ENCODE data around the gene SYCP2.
"Not testable (repeated sequence)": the region's sequence is repeated elsewhere in the genome, so short reads cannot be mapped to it uniquely, and the experiment has no call there.

Gene SYCP2

DNA sequence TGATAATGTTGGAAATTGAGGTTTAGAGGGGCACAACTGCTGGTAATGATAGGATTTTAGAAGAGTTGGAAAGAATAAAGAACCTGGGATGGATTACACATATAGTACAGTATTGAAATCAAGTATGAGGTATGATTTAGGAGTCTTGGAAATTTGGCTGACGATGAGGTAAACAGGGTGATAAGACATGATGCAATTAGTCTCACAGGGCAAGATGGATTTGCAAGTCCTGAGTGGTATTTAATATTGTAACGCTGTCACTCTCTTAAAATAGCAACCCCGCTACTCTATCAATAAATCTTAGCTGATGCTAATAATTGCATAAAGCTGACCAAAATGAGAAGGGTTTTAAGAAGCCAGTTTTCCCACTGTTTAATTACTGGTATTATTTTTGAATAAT lies 70.4 kb downstream of the SYCP2 start:
- no peak for TF ChIP-seq ZFX (IDR thresholded peaks at IDR 0.05)
- TF ChIP-seq, protein P1, sequence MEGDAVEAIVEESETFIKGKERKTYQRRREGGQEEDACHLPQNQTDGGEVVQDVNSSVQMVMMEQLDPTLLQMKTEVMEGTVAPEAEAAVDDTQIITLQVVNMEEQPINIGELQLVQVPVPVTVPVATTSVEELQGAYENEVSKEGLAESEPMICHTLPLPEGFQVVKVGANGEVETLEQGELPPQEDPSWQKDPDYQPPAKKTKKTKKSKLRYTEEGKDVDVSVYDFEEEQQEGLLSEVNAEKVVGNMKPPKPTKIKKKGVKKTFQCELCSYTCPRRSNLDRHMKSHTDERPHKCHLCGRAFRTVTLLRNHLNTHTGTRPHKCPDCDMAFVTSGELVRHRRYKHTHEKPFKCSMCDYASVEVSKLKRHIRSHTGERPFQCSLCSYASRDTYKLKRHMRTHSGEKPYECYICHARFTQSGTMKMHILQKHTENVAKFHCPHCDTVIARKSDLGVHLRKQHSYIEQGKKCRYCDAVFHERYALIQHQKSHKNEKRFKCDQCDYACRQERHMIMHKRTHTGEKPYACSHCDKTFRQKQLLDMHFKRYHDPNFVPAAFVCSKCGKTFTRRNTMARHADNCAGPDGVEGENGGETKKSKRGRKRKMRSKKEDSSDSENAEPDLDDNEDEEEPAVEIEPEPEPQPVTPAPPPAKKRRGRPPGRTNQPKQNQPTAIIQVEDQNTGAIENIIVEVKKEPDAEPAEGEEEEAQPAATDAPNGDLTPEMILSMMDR (conservative IDR thresholded peaks at IDR 0.05): no peak
- H3K27ac ChIP-seq: no peak overlapping the region

DNA sequence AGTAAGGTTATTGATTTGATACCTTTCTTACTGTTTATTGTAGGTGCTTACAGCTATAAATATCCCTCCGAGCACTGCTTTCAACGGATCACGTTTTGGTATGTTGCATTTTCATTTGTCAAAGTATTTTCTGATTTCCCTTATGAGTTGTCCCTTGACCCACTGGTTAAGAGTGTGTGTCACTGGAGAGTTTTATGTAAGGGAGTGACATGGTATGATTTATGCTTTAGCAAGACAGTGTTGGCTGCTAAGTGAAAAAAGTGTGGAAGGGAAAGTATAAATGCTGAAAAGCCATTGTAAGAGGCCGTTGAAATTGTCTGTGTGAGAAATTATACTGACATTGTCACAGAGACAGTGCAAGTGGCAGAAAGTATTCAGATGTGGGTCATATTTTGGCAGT lies 72.0 kb downstream of the SYCP2 start:
- no peak for TF ChIP-seq ZFX (IDR thresholded peaks at IDR 0.05)
- TF ChIP-seq, protein P1 (conservative IDR thresholded peaks at IDR 0.05): no peak
- H3K27ac ChIP-seq: no peak overlapping the region

DNA sequence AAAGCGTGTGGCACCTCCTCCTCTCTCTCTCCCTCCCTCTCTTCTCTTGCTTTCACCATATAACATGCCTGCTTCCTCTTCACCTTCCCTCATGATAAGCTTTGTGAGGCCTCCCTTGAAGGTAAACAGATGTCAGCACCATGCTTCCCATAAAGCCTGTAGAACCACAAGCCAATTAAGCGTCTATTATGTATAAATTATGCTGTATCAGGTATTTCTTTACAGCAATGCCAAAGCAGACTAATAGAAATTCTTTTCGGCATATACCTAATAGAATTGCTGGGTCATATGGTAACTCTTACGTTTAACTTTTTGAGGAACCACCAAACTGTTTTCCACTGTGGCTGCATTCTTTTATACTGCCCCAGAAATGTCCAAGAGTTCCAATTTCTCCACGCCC lies 75.0 kb downstream of the SYCP2 start:
- no peak overlapping the region for H3K27ac ChIP-seq
- TF ChIP-seq, protein P1 (conservative IDR thresholded peaks at IDR 0.05): no peak
- no peak for TF ChIP-seq ZFX (IDR thresholded peaks at IDR 0.05)

DNA sequence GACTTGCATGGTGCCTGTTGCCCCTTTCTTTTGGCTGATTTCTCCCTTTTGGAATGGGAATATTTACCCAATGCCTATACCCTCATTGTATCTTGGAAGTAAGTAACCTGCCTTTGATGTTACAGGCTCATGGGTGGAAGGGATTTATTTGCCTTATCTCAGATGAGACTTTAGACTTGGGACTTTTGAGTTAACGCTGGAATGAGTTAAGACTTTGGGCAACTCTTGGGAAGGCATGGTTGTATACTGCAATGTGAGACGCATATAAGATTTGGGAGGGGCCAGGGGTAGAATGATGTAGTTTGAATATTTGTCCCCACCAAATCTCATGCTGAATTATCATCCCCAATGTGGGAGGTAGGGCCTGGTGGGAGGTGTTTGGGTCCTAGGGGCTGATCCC lies 75.5 kb downstream of the SYCP2 start:
- TF ChIP-seq ZFX (IDR thresholded peaks at IDR 0.05): no peak
- TF ChIP-seq, protein P1 (conservative IDR thresholded peaks at IDR 0.05): no peak
- H3K27ac ChIP-seq: no peak overlapping the region

DNA sequence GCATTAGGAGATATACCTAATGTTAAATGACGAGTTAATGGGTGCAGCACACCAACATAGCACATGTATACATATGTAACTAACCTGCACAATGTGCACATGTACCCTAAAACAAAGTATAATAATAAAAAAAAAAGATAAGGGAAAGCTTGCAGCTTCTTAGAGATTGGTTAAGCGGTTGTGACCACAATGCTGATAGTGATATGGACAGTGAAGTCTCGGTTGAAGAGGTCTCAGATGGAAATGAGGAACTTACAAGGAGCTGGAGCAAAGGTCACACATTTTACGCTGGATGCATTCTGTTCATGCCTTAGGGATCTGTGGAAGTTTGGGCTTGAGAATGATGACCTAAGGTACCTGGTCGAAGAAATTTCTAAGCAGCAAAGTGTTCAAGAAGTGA lies 76.5 kb downstream of the SYCP2 start:
- H3K27ac ChIP-seq: not testable (repeated sequence)

DNA sequence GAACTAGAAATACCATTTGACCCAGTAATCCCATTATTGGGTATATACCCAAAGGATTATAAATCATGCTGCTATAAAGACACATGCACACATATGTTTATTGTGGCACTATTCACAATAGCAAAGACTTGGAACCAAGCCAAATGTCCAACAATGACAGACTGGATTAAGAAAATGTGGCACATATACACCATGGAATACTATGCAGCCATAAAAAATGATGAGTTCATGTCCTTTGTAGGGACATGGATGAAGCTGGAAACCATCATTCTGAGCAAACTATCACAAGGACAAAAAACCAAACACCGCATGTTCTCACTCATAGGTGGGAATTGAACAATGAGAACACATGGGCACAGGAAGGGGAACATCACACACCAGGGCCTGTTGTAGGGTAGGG lies 76.9 kb downstream of the SYCP2 start:
- H3K27ac ChIP-seq: not testable (repeated sequence)

DNA sequence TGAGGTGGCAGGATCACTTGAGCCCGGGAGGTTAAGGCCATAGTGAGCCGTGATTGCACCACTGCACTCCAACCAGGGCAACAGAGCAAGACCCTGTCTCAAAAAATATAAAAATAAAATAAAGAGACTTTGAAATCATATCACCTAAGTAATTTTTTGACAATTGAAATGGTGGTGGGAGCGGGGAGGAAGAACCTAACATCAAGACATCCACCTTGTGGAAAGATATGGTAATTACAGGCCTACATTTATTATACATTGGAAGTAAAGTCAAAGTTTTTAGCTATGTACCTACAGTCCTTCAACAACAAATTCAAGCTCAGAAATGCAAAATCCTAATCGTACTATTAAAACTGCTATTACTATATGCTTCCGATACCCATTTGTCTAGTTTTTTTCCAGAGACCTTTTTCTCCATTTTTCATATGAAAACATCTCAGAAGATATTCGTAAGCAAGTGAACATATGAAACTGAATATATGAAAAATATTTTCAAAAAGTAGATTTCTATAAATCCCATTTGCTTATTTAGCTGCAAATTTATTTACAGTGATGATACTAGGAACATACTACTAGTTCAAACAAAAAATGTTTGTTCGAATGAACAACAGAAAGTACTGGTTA lies 83.3 kb downstream of the SYCP2 start:
- H3K27ac ChIP-seq: no peak overlapping the region
- TF ChIP-seq, protein P1 (conservative IDR thresholded peaks at IDR 0.05): peak; percentile 82
- TF ChIP-seq ZFX (IDR thresholded peaks at IDR 0.05): no peak

DNA sequence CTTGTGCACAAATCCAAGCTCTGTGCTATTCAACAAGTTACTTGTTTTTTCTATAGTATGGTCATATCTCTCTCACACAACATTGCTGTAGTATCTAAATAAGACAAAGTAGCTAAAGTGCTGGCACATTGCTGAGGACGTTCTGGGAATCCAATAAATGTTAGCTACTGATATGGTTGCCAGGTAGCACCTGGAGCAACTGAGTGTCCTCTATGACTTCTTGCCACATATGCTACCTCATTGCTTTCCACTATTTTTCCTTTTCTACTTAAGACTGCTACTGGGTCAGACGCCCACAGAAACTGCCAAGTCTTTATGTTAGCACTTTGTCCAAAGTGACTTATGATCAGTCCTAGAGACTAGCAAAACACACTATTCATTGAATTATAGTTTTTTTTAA lies 85.3 kb downstream of the SYCP2 start:
- no peak for TF ChIP-seq ZFX (IDR thresholded peaks at IDR 0.05)
- TF ChIP-seq, protein P1 (conservative IDR thresholded peaks at IDR 0.05): no peak
- H3K27ac ChIP-seq: no peak overlapping the region

Data from C4-2B (cell line).